Ovary (tissue), 3 donors: ENCODE measurements around the gene SCN5A.

Experiments
- POLR2A ChIP-seq: fragments of 450-650 bp; IDR thresholded peaks from one replicate; pipeline ENCODE4 v1.6.1; 2017; ENCODE audit warnings: antibody characterized with exemption, mild to moderate bottlenecking, moderate library complexity
- TF ChIP-seq, protein P1 (sequence below), 3 donors: fragments of 450-650 bp in 2 of 3; fragments of 200-600 bp in 1 of 3; IDR thresholded peaks; one replicate each; pipeline versions ENCODE4 v1.5.1 to v1.8.0; 2016 to 2022; ENCODE audit warnings: antibody characterized with exemption in 3 of 3, mild to moderate bottlenecking in 1 of 3
- donor health status: DM: no; HTN: no; CAD: no.

DNA sequence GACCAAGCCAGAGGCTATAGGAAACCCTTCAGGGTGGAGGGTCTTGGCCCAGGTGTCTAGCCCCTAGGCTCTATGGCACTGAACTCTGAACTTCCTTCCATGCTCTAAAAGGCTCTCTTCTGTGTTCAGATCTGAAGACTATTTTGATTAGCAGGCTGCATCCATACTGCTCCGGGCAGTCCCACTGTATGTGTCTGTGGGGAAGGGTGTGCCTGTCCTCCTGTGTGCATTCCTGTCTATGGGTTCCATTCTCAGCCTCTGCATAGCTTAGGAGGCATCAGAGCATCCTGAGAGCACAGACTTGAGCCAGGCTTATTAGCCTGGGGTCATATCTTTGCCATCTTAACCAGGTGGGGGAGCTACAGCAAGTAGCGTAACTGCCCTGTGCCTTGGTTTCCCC lies 115.3 kb downstream of the SCN5A start:
- TF ChIP-seq, protein P1, sequence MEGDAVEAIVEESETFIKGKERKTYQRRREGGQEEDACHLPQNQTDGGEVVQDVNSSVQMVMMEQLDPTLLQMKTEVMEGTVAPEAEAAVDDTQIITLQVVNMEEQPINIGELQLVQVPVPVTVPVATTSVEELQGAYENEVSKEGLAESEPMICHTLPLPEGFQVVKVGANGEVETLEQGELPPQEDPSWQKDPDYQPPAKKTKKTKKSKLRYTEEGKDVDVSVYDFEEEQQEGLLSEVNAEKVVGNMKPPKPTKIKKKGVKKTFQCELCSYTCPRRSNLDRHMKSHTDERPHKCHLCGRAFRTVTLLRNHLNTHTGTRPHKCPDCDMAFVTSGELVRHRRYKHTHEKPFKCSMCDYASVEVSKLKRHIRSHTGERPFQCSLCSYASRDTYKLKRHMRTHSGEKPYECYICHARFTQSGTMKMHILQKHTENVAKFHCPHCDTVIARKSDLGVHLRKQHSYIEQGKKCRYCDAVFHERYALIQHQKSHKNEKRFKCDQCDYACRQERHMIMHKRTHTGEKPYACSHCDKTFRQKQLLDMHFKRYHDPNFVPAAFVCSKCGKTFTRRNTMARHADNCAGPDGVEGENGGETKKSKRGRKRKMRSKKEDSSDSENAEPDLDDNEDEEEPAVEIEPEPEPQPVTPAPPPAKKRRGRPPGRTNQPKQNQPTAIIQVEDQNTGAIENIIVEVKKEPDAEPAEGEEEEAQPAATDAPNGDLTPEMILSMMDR (IDR thresholded peaks at IDR 0.05): no peak
- no peak for TF ChIP-seq POLR2A
